RCC 7860 (cell line): Measurements from ENCODE around the gene POC1A.
A peak's percentile ranks its signal among the peaks of the same experiment; 100 is the strongest.

ENCODE experiments used
- DNase-seq: peaks from one replicate; pipeline ENCODE4 v3.0.0-alpha.2; 2015; ENCODE audit warnings: low spot score
- FAIRE-seq: peaks from 2 replicates; lab custom pipeline; 2012; peaks lifted over from hg19 to GRCh38; lab: Jason Lieb, UNC

Gene POC1A

DNA sequence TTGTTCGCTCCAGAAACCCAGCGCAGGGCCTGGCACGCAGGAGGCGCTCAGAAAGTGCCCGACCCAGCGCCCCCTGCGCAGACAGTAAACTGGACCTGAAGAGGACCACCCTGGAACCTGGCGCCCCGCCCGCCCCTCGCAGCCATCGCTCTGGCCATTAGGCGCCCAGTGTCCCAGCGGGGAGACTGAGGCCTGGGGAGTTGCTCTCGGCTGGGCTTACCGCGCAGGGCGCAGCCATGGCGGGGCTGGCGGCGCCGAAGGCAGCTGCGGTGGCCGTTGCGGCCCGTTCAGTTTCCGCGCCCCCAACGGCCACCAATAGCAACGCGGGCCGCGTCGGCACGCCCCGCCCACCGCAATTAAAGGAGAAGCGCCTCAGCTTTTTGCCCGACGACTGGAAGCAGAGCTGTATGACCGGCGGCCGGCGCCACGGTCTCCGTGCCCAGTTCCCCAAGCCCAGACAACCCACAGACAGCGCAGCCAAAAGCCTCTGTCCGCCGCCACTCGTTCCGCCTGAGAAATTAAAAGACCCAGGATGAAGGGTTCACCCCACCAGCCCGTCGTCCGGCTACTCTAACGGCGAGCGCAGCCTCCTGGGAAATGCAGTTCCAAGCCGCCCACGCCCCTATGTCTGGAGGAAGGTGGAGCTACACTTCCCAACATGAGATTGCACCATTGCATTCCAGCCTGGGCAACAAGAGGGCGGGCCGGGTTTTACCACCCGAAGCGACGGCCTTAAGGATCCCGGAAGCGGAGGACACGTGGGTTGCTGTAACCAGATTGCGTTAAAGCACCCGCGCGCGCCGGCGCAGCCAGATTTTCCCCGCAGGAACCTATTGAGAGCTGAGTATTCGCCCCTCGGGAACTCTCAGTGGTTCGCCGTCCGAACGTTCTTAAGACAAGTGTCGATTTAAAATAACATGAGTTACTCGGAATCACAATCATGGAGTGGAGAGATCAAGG lies at the start of gene POC1A:
Gene POC1A (minus strand): TSS at position 289 of the 960 bp plus-strand sequence. CDS start 51 bp downstream, at position 238.
- peak; percentile 89 for DNase-seq
- peak; percentile 86 for FAIRE-seq

DNA sequence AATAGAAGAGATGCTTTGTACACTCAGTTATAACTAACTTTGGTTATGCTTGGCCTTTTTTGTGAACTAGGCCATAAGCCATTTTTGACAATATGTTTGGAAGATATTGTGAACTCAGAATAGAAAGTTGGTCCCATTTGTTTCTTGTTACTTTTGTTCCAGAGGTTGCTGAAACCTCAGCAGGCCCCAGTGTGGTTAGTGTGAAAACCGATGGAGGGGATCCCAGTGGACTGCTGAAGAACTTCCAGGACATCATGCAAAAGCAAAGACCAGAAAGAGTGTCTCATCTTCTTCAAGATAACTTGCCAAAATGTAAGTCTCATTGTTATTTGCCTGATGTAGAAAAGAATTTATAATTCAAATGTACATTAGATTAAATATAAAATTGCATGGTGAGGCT lies 49.5 kb upstream of the POC1A start:
- DNase-seq (no peak), FAIRE-seq (no peak)

DNA sequence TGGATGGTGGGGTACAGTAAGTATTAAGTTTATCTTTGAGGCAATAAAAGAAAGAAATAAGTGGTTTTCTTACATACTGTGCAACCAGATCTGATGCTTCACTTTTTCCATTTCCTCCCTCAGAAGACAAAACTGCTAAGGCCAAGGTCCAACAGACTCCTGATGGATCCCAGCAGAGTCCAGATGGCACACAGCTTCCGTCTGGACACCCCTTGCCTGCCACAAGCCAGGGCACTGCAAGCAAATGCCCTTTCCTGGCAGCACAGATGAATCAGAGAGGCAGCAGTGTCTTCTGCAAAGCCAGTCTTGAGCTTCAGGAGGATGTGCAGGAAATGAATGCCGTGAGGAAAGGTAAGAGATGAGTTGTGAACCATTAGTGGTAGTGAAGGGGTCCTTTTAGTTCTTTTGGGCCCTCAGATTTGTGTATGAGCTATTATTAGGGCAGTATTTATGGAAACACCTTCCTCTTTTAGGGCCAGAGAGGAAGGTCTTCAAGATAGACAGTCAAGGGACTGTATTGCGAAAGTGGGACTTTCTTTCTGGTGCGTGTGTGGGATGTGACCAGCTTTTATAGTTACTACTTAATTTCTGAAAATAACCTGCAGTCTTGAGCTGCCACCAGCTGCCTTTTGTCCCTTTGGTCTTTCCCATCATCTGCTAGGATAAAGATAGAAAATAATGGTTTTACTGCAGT lies 48.3 kb upstream of the POC1A start:
- no peak for DNase-seq

DNA sequence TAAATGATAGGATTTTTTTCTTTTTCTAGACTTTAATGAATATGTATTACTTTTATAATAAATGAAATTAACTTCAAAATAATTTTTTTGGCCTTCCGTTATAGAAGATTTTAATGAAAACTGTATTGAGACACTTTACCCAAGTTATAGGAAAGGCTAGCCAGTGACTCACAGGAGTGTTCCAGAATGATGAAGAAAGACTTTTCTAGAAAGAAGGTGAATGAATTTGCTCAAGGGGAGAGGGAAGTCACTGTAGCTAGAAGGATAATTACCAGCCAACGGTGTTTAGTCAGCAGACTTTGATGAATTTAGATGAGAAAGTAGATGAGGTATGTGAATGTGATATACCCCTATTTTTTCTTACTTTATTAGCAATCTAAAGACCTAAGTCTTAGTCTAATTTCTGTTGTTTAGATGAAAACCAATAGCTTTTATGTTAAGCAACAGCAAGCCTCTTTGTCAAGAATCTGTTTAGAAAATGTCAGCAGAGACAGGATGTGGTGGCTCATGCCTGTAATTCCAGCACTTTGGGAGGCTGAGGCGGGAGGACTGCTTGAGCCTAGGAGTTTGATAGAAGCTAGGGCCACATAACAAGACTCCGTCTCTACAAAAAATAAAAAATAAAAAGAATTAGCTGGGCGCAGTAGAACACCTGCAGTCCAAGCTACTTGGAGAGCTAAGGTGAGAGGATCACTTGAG lies 46.9 kb upstream of the POC1A start:
- FAIRE-seq = no peak

More for the DNA sequence above, 48.3 kb upstream of the POC1A start:
- FAIRE-seq = no peak

DNA sequence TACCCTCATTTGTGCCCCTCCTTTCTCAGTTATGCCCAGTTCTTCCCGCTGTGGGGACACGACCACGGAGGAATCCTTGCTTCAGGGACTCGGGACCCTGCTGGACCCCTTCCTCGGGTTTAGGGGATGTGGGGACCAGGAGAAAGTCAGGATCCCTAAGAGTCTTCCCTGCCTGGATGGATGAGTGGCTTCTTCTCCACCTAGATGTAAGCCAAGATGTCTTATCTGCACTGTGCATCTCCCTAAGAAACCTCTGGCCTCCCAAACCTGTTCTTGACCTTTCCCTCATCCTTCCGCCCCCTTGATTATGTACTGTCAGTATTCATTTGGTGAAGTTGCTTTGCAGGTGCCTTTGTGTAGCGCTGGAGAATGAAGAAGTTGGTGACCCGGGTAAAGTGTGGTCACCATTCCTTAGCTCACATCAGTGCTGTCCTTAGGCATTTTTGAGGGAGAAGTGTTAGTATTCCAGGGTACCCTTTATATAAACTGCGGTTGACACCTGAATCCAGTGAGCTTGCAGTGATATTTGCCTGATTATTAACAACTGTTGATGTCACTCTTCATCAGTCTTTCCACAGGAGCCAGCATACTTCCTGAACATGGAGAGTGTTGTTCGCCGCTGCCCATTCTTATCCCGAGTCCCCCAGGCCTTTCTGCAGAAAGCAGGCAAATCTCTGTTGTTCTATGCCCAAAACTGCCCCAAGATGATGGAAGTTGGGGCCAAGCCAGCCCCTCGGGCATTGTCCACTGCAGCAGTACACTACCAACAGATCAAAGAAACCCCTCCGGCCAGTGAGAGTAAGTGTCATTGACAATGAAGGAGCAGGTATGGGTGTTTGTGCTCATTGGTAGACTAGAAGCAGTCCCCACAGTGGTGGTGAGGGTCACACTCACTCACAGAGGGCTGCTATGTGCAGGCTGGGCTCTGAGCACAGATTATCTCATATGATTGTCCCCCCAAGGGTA lies 44.7 kb upstream of the POC1A start:
- FAIRE-seq (no peak), DNase-seq (no peak)

More for the DNA sequence above, 46.9 kb upstream of the POC1A start:
- no peak for DNase-seq

DNA sequence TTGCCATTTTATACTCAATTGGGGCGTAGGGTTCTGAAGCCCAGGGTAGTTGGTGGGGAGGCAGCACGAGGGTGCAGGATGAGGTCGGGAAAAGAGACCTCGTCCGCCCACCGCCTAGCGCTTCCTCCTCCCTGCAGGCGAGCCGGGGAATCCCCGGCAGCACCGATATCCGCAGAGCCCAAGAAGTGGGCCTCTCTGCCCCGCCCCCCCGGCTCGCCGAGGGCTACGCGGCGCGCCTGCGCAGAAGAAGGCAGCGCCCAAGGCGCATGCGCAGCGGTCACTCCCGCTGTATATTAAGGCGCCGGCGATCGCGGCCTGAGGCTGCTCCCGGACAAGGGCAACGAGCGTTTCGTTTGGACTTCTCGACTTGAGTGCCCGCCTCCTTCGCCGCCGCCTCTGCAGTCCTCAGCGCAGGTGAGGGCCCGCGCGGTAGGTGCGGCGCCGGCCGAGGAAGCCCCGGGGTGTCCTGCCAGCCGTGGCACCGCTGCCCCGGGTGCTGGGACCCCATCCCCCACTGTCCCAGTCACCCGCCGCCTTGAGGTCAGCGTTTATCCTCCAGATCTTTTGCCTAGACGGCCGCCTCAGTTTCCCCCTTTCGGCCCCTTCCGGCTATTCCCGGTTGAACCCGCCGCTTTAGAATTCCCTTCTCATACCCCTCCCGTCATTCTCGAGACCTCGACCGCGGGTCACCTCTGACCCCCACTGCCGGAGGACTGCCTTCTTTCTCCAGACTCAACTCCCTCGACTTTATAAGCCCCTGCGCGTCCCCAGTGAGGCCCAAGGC lies 43.8 kb upstream of the POC1A start, which contains the start of gene ALAS1:
Gene ALAS1 (plus strand): TSS at position 319 of the 784 bp plus-strand sequence. CDS start 1,082 bp downstream, outside the sequence.
- FAIRE-seq (no peak), DNase-seq (peak; percentile 79)

DNA sequence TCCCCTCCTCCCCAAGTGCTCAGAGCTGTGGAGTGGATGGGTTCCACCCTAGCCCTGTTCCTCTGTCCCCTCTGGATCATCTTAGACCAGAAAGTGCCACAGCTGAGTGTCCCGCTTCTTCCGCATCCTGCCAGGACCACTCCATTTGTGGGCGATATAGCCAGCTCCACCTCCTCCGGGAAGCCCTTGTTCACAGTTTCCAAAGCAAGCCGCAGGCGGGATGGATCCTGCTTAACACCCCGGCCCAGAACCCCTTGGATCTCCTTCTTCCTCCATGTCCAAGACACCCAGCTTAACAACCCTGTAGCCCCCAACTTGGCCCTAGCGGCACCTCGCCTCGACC lies 43.2 kb upstream of the POC1A start:
- DNase-seq (no peak), FAIRE-seq (no peak)

DNA sequence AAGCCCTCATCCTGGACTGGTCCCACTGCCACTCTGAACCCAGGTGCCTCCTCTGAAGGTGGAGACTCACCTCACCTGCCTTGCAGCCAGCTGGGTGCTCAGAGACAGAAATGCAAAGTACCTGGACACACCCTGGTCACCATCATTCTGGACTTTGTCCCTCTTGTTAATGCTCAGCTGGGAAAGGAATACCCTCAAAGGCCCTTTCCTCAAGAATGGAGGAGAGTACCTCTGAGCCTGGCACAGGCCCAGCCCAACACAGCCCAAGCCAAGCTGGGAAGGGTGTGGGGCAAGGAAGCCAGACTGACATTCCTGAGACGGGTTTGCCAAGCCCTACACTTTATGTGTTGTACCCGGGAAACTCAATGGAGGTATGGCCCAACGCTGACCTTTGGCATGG lies 42.8 kb upstream of the POC1A start:
- DNase-seq (no peak), FAIRE-seq (no peak)

DNA sequence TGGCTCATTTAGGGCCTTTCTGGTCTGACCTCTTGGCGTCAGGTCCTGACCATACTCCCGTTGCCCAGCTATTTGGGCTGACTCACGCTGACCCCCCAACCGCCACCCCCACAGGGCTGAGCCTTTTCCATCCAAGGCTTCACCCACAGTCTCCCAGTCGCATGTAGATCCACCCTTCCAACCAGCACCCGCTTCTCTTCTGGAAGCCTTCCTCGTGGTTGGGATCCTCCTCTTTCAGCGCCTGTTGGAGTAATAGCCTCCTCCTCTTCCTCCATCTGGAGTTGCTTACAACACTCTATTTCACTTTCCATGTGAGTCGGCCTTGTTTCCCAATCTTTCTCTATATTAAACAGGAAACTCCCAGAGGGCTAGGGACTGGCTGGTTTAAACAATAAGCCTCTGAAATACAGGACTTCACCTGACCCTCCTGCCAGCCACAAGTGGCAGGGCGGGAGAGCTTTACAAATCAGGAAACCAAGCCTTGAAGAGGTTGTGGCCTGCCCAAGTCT lies 41.7 kb upstream of the POC1A start:
- FAIRE-seq (no peak), DNase-seq (no peak)

DNA sequence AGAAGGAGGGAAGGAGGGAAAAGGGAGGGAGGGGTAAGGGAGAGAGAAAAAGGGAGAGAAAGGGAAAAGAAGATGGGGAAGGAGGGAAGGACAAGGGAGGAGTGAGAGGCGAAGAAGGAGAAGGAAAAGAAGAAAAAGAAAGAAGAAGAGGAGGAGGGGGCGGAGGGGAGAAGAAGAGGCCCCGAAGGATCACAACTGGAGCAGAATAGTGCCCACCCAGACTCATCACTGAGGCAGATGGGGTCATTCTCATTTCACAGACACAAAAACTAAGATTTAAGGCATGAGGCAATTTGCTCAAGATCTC lies 41.0 kb upstream of the POC1A start:
- FAIRE-seq (no peak), DNase-seq (no peak)

DNA sequence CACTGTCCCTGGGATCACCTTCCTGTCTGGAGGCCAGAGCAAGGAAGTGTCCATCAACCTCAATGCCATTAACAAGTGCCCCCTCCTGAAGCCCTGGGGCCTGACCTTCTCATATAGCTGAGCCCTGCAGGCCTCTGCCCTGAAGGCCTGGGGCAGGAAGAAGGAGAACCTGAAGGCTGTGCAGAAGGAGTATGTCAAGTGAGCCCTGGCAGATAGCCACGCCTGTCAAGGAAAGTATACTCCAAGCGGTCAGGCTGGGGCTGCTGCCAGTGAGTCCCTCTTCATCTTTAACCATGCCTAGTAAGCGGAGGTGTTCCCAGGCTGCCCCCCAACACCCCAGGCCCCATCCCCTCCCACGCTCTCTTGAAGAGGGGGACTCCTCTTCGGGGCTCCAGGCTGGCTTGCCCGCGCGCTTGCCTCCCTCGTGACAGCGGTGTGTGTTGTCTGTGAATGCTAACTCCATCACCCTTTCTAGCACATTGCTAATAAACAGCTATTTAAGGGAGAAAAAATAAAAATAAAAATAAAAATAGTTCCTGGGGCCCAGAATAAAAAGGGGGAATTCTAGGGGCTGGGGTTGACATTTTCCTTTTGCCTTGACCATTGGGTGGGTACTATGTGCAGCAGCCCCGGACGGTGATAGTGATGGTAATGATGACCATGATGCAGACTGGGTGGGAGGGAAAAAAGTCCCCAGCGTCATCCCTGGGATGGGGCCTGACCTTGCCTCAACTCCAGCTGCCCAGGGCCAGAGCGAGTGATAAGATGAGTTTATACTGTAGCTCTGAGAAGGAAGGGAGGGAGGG lies 40.5 kb upstream of the POC1A start:
- DNase-seq (no peak), FAIRE-seq (no peak)

DNA sequence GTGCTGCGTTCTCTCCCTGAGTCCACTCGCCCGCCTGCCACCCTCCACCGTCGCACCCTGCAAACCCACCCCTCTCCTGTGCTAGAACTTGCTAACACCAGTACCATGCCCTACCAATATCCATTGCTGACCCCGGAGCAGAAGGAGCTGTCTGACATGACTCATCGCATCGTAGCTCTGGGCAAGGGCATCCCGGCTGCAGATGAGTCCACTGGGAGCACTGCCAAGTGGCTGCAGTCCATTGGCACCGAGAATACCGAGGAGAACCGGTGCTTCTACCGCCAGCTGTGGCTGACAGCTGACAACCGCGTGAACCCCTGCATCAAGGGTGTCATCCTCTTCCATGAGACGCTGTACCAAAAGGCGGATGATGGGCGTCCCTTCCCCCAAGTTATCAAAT lies 38.8 kb upstream of the POC1A start:
- FAIRE-seq (no peak), DNase-seq (peak; percentile 45)

DNA sequence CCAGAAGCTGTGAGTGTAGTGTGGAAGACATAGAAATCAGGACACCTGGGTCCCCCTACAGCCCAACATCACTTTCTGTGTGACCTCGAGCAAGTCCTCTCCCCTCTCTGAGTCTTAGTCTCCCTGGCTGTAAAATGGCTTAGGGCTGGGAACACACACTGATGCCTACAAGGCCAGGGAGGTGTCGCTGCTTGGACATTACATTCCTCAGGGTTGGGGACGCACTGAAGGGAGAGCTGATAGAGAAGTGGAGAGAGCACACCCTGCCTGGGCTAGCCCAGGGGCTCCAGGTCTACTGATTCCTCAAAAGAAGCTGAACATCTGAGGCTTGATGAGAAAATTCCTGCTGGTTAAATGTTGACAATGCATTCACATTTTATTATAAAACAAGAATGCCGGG lies 37.4 kb upstream of the POC1A start:
- DNase-seq (no peak), FAIRE-seq (no peak)

DNA sequence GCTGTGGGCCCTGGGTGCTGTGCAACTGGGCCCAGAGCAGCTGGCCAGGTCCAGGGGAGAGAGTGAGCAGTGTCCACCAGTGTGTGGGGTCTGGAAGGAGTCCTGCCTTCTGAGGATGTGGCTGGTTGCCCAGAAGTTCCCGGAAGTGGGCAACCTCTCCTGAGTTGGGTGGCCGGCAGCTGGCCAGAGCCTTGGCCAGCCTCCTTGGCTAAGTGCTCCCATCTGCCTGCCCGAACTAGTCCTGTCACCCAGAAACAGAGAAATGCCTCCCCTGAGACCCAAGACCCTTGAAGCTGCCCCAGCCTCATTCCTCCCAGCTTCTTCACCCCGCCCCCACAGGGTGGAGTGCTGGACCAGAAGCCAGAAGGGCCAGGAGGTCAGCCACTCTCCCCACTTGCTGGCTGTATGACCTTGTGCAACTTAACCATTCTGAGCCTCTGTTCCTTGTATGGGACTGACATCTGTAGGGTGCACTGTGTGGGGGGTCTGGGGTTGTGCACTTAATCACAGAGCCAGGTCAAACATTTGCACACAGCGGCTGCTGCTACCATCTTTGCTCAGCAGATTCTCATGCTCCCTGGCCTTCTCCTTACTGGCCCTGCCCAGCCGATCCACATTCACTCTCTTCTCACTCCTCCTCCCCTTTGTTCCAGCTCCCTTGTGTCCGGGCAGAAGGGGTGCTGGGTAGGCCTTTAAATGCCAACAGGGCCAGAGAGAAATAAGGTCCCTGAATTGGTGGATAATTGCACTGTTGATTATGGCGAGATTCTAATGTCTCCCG lies 36.3 kb upstream of the POC1A start:
- FAIRE-seq (no peak), DNase-seq (no peak)

DNA sequence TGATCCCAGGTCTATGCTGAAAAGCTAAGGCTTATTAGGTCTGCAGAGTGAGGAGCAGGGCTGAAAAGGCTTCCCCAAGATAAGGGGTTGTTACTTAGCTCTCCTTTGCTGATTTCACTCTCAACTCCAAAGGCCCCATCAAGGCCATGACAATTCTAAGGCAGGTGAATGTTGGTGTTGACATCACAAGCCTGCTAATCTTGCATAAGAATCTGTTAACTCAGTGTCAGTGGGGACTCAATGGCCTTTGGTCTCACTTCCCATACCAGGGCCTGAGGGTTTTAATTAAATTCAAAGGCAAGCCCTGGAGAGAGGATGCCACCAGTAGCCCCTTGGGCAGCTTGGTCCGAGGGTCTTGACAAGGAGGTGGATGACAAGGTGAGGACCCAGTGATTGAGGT lies 34.3 kb upstream of the POC1A start:
- DNase-seq = no peak

DNA sequence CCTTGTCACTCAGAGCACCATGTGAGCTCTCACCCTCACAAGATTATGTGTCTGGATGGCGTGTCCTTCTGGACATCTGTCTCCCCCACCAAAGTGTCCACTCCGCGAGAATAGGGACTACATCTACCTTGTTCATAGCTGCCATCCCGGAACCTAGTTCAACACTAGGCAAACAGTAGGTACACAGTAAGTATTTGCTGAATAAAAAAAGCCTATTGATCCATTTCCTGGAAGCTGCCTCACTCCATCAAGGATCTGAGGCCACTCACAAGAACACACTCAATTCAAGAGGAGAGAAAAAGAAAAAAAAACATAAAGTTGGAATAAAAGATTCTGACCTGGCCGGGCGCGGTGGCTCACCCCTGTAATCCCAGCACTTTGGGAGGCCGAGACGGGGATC lies 32.5 kb upstream of the POC1A start:
- DNase-seq (no peak), FAIRE-seq (no peak)

More for the DNA sequence above, 34.3 kb upstream of the POC1A start:
- no peak for FAIRE-seq

DNA sequence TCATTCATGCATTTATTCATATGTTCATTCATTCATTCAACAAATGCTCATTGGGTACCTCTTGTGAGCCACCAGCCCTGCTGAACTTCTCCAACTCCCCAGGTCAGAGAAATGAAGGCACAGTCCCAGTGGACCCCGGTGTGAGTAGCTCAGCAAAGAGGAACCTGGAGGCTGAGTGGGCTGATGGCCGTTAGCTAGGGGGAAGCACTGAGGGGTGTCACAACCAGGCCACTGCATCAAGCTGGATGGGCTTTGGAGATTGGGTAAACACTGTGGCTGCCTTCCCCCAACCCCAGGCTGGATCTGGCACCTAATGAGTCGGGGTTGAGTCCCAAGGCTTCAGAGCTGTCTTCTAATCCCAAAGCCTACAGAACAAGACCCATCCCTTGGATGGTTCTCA lies 31.6 kb upstream of the POC1A start:
- FAIRE-seq (no peak), DNase-seq (no peak)

DNA sequence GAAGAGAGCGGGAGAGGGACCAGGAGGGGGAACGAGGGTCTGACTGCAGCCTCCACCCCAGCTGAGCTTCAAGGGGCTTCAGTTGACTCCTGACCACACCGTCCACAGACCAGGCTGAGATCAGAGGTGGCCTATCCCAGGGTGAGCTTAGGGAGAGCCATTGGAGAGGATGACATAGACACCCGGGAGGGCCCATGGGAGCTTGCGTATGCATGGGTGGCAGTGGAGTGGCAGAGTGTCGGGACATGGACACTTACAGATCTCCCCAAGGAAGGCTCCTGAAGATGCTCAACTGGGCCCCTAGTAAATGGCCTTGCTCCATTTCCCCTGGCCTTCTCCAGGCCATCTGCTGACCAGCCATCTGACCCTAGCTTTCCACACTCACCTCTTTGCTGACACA lies 31.1 kb upstream of the POC1A start:
- no peak for DNase-seq
- no peak for FAIRE-seq
